Measurements from ENCODE around the gene ADAM15.

The ADAM15 gene

GRCh38 chr1:155050560-155051341 is at the start of gene ADAM15:
TSS of gene ADAM15 (plus strand) at chr1:155051316. CDS start at chr1:155051387, 71 bp downstream.
- no peak for DNase-seq

GRCh38 chr1:155001425-155001674 is 49.8 kb upstream of the ADAM15 start:
- DNase-seq = no peak

- peak; percentile 94 for DNase-seq
Observed at GRCh38 chr1:155001675-155002463, 49.2 kb upstream of the ADAM15 start.

- no peak for DNase-seq
Observed at GRCh38 chr1:155002464-155003226, 48.5 kb upstream of the ADAM15 start, which contains the start of gene ZBTB7B. TSS of gene ZBTB7B (plus strand) at chr1:155002802. CDS start at chr1:155014661, 11,859 bp downstream.

GRCh38 chr1:155003227-155003765 is 47.8 kb upstream of the ADAM15 start:
- DNase-seq = no peak

GRCh38 chr1:155003766-155004351 is 47.3 kb upstream of the ADAM15 start:
- no peak for DNase-seq

- DNase-seq = no peak
Observed at GRCh38 chr1:155004352-155005075, 46.6 kb upstream of the ADAM15 start.

- DNase-seq = no peak
Observed at GRCh38 chr1:155005076-155006011, 45.8 kb upstream of the ADAM15 start.

GRCh38 chr1:155006601-155007101 is 44.5 kb upstream of the ADAM15 start:
- DNase-seq = no peak

- no peak for DNase-seq
Observed at GRCh38 chr1:155007251-155007828, 43.8 kb upstream of the ADAM15 start.

GRCh38 chr1:155008015-155008941 is 42.8 kb upstream of the ADAM15 start:
- no peak for DNase-seq

GRCh38 chr1:155009221-155009711 is 41.9 kb upstream of the ADAM15 start:
- no peak for DNase-seq

- no peak for DNase-seq
Observed at GRCh38 chr1:155009742-155010141, 41.4 kb upstream of the ADAM15 start.

GRCh38 chr1:155010211-155010918 is 40.8 kb upstream of the ADAM15 start:
- DNase-seq = no peak

- no peak for DNase-seq
Observed at GRCh38 chr1:155011004-155011416, 40.1 kb upstream of the ADAM15 start.

GRCh38 chr1:155011437-155012025 is 39.6 kb upstream of the ADAM15 start:
- no peak for DNase-seq

- no peak for DNase-seq
Observed at GRCh38 chr1:155012026-155012546, 39.0 kb upstream of the ADAM15 start.
